ENCODE data around the gene JUN. TPM values are rescaled to one million over a fixed set of nuclear protein-coding genes. Genes with fewer than 3 reads are reported as not detected.

The JUN gene
- polyA plus RNA-seq, 2 of the 4 experiments (the other 2 are of a cell fraction) = 23.3 to 59.8 TPM

- no peak for TF ChIP-seq FOSL2 (IDR thresholded peaks at IDR 0.05)
- no peak for TF ChIP-seq FOSL2 (CRISPR knock-in tag; IDR thresholded peaks at IDR 0.05)
- TF ChIP-seq HOXA7 (CRISPR knock-in tag; IDR thresholded peaks at IDR 0.05) = no peak
- no peak for TF ChIP-seq BCL3 (IDR thresholded peaks at IDR 0.05)
- TF ChIP-seq FOXS1 (CRISPR knock-in tag; IDR thresholded peaks at IDR 0.05) = no peak
- no peak for TF ChIP-seq RARB (CRISPR knock-in tag; IDR thresholded peaks at IDR 0.05)
- TF ChIP-seq POLR2AphosphoS2 (conservative IDR thresholded peaks at IDR 0.05; ENCODE audit: low read length) = no peak
- no peak for TF ChIP-seq HEYL (CRISPR knock-in tag; IDR thresholded peaks at IDR 0.05)
Observed at GRCh38 chr1:58812468-58812867, 28.6 kb upstream of the JUN start (continued).

- H3K4me3 ChIP-seq = no peak overlapping the region
- H3K4me1 ChIP-seq = peaks cover 25% of the 10 kb centered on the region
- ChIA-PET POLR2A (no interaction called here), CTCF (no interaction called here)
- no peak for DNase-seq (ENCODE audit: low read depth in 1 of 2, low spot score in 1 of 2)
- no peak overlapping the region for H3K4me2 ChIP-seq
- no peak for TF ChIP-seq TFCP2L1 (CRISPR knock-in tag; IDR thresholded peaks at IDR 0.05)
- TF ChIP-seq PBX3 (IDR thresholded peaks at IDR 0.05) = no peak
- TF ChIP-seq EHMT2 (IDR thresholded peaks at IDR 0.05; ENCODE audit: low read depth) = no peak
- TF ChIP-seq FOXS1 (CRISPR knock-in tag; IDR thresholded peaks at IDR 0.05) = no peak
- TF ChIP-seq BHLHE40 (IDR thresholded peaks at IDR 0.05; ENCODE audit: low read depth, low read length) = no peak
- TF ChIP-seq HMGXB4 (CRISPR knock-in tag; IDR thresholded peaks at IDR 0.05; ENCODE audit: borderline replicate concordance) = no peak
- TF ChIP-seq E2F6 (IDR thresholded peaks at IDR 0.05; ENCODE audit: borderline replicate concordance, low read depth) = no peak
- TF ChIP-seq EP300 (IDR thresholded peaks at IDR 0.05) = no peak
- TF ChIP-seq NPAS2 (CRISPR knock-in tag; IDR thresholded peaks at IDR 0.05; ENCODE audit: borderline replicate concordance) = no peak
- TF ChIP-seq HEYL (CRISPR knock-in tag; IDR thresholded peaks at IDR 0.05) = no peak
- no peak for TF ChIP-seq EHF (CRISPR knock-in tag; IDR thresholded peaks at IDR 0.05)
- no peak for TF ChIP-seq NFE2L2 (conservative IDR thresholded peaks at IDR 0.05; ENCODE audit: low read length)
- TF ChIP-seq TP53 (CRISPR knock-in tag; IDR thresholded peaks at IDR 0.05) = no peak
- TF ChIP-seq RARB (CRISPR knock-in tag; IDR thresholded peaks at IDR 0.05) = no peak
- no peak for TF ChIP-seq CEBPB (IDR thresholded peaks at IDR 0.05)
- no peak for TF ChIP-seq REST (IDR thresholded peaks at IDR 0.05)
- no peak for TF ChIP-seq CHD2 (IDR thresholded peaks at IDR 0.05; ENCODE audit: low read length, partially characterized antibody)
- TF ChIP-seq ATOH8 (CRISPR knock-in tag; IDR thresholded peaks at IDR 0.05; ENCODE audit: low read depth) = no peak
- TF ChIP-seq HES2 (IDR thresholded peaks at IDR 0.05) = no peak
- no peak for ATAC-seq
- FAIRE-seq = no peak
- 0 out of 6 replicates have a peak overlapping the region, but pooled peaks of 1 of the 2 experiments have one; percentile 25 for H3K27ac ChIP-seq
- no peaks in the 10 kb centered on the region for H3K9me3 ChIP-seq
- WGBS (ENCODE audit: missing lambda C conversion rate) = 43% methylated on average over 2 of the region's 2 CpGs
Observed at GRCh38 chr1:58811303-58811702, 27.5 kb upstream of the JUN start.
